Activated naive CD4-positive, alpha-beta T cell treated with anti-CD3 and anti-CD28 coated beads, Interleukin-2, amount 10 ng/mL, durations not matched to agents 7 days and 5 days (primary cell): ENCODE data around the gene LRRC49.
"Not testable (repeated sequence)": the region's sequence is repeated elsewhere in the genome, so short reads cannot be mapped to it uniquely, and the experiment has no call there.

Source experiments
- CTCF ChIA-PET: fragments of 350-600 bp; sonication (Branson Sonifier 250); formaldehyde crosslinking; loops from one replicate; lab custom pipeline; 2021; ENCODE audit warnings: antibody characterized with exemption; lab: Charles Lee
- DNase-seq: peaks from one replicate; pipeline ENCODE4 v3.0.0-alpha.2; 2020
- H3K27ac Mint-ChIP-seq: one replicate; pipeline ENCODE4 v1.8.0; 2021; ENCODE audit warnings: mild to moderate bottlenecking, moderate library complexity, mixed read lengths
- H3K27me3 Mint-ChIP-seq: one replicate; pipeline ENCODE4 v1.8.0; 2021; ENCODE audit warnings: mild to moderate bottlenecking, mixed read lengths
- H3K36me3 Mint-ChIP-seq: one replicate; pipeline ENCODE4 v1.8.0; 2021; ENCODE audit warnings: mixed read lengths
- H3K4me1 Mint-ChIP-seq: one replicate; pipeline ENCODE4 v1.8.0; 2021; ENCODE audit warnings: mixed read lengths
- H3K4me3 Mint-ChIP-seq: one replicate; pipeline ENCODE4 v1.8.0; 2021; ENCODE audit warnings: mild to moderate bottlenecking, moderate library complexity, mixed read lengths
- H3K9me3 Mint-ChIP-seq: one replicate; pipeline ENCODE4 v1.8.0; 2021; ENCODE audit warnings: mixed read lengths

LRRC49 gene

DNA sequence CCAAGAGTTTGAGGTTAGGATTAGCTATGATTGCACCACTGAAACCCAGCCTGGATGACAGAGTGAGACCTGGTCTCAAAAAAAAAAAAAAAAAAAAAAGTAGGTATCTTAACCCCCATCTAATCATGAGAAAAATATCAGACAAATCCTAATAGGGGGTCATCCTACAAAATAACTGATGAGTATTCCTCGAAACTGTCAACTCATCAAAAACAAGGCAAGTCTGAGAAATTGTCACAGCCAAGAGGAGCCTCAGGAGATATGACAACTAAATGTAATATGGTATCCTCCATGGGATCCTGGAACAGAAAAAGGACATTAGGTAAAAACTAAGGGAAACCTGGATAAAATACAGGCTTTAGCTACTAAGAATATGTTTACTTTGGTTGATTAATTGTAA, 70.6 kb downstream of the LRRC49 start:
- no peak for DNase-seq
- Mint-ChIP-seq H3K4me1 (no peaks in the 10 kb centered on the region), H3K27ac (no peak overlapping the region), H3K4me3 (no peak overlapping the region), H3K27me3 (no peaks in the 10 kb centered on the region), H3K9me3 (no peaks in the 10 kb centered on the region), H3K36me3 (no peaks in the 10 kb centered on the region)
- CTCF ChIA-PET, result no interaction called here

GRCh38 chr15:70964058-70964457, 71.4 kb downstream of the LRRC49 start:
- H3K27ac Mint-ChIP-seq, result no peak overlapping the region
- H3K4me3 Mint-ChIP-seq, result no peak overlapping the region
- H3K9me3 Mint-ChIP-seq, result no peaks in the 10 kb centered on the region
- CTCF ChIA-PET, result no interaction called here
- no peak for DNase-seq
- H3K27me3 Mint-ChIP-seq, result no peaks in the 10 kb centered on the region
- no peaks in the 10 kb centered on the region for H3K36me3 Mint-ChIP-seq
- H3K4me1 Mint-ChIP-seq, result no peaks in the 10 kb centered on the region

DNA sequence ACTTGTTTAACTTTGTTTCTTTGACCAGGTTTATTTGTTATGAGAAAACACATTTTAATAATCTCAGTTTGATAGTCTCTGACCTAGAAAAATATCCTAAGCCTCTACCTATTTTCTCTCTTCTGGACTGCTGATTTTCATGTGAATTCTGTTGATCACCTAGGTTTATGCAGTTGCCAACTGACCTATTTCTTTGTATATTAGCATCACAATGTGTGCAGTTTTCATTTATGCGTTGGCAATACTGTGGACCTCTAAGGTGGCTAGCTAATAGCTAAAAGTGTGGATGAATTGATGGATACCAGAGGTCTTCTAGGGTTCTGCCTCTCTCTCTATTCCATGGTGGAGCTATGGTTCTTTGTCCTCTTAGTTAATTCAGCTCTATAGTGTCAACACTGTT, 72.1 kb downstream of the LRRC49 start:
- H3K4me3 Mint-ChIP-seq, result no peak overlapping the region
- no peak for DNase-seq
- H3K36me3 Mint-ChIP-seq, result no peaks in the 10 kb centered on the region
- H3K4me1 Mint-ChIP-seq, result no peaks in the 10 kb centered on the region
- H3K27ac Mint-ChIP-seq, result no peak overlapping the region
- CTCF ChIA-PET, result interaction anchor here (1.3 kb wide), 1 partner anchor 139 kb away, joined by 4 read pairs; no protein-coding TSS in a partner anchor
- no peaks in the 10 kb centered on the region for H3K27me3 Mint-ChIP-seq
- H3K9me3 Mint-ChIP-seq, result no peaks in the 10 kb centered on the region

DNA sequence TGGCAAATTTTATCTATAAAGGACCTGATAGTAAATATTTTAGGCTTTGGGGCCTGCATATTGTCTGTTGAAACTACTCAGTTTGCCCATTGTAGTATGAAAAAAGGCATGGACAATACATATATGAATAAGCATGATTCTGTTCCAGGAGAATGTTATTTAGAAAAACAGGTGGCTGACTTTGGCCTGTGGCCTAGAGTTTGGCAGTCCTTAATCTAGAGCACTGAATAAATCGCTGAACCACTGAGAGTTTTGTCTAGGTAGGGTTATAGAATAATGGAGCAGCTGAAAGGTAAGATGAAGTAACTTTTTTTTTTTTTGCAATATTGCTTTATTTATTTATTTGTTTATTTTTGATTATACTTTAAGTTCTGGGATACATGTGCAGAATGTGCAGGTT, 75.0 kb downstream of the LRRC49 start:
- no peak overlapping the region for H3K27ac Mint-ChIP-seq
- H3K9me3 Mint-ChIP-seq, result no peaks in the 10 kb centered on the region
- H3K4me1 Mint-ChIP-seq, result no peaks in the 10 kb centered on the region
- DNase-seq, result no peak
- no peak overlapping the region for H3K4me3 Mint-ChIP-seq
- H3K27me3 Mint-ChIP-seq, result no peaks in the 10 kb centered on the region
- H3K36me3 Mint-ChIP-seq, result no peaks in the 10 kb centered on the region
- CTCF ChIA-PET, result no interaction called here

GRCh38 chr15:70974004-70974832, 81.6 kb downstream of the LRRC49 start:
- no peak overlapping the region for H3K4me3 Mint-ChIP-seq
- H3K4me1 Mint-ChIP-seq, result no peaks in the 10 kb centered on the region
- CTCF ChIA-PET, result interaction anchor here (0.6 kb wide), 1 partner anchor 27 kb away, joined by 3 read pairs; no protein-coding TSS in a partner anchor
- H3K27me3 Mint-ChIP-seq, result peaks cover 8% of the 10 kb centered on the region
- H3K36me3 Mint-ChIP-seq, result no peaks in the 10 kb centered on the region
- H3K27ac Mint-ChIP-seq, result no peak overlapping the region
- H3K9me3 Mint-ChIP-seq, result no peaks in the 10 kb centered on the region
- no peak for DNase-seq

DNA sequence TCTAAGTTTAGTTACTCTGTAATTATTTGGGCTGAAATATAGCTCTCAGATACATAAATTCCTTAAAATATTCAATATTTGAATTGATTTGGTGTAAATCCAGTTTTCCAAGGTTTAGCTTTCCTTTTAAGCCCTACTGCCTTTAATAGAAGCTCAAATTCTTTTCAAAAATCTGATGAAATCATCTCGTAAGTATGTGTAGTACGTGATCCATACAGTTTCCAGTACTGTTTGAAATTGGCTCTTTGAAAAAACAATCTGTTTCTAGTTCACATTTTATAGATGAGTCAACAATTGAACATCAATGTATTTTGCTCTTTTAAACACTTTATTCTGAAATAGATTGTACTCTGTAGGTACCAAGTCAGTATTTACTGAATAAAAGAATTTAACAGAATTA, 84.2 kb downstream of the LRRC49 start:
- CTCF ChIA-PET, result no interaction called here
- H3K9me3 Mint-ChIP-seq, result no peaks in the 10 kb centered on the region
- peaks cover 8% of the 10 kb centered on the region for H3K27me3 Mint-ChIP-seq
- no peaks in the 10 kb centered on the region for H3K36me3 Mint-ChIP-seq
- H3K4me3 Mint-ChIP-seq, result no peak overlapping the region
- DNase-seq, result no peak
- H3K4me1 Mint-ChIP-seq, result no peaks in the 10 kb centered on the region
- H3K27ac Mint-ChIP-seq, result no peak overlapping the region

GRCh38 chr15:70995383-70995970, 102.9 kb downstream of the LRRC49 start:
- Mint-ChIP-seq H3K27me3 (no peaks in the 10 kb centered on the region), H3K4me1 (no peaks in the 10 kb centered on the region), H3K27ac (no peak overlapping the region), H3K4me3 (no peak overlapping the region), H3K9me3 (peaks cover 5% of the 10 kb centered on the region), H3K36me3 (no peaks in the 10 kb centered on the region)
- CTCF ChIA-PET, result interaction anchor here (0.6 kb wide), 1 partner anchor 44 kb away, joined by 3 read pairs; no protein-coding TSS in a partner anchor
- DNase-seq, result no peak

GRCh38 chr15:70998319-70998718, 105.7 kb downstream of the LRRC49 start:
- no peaks in the 10 kb centered on the region for H3K4me1 Mint-ChIP-seq
- H3K4me3 Mint-ChIP-seq, result no peak overlapping the region
- DNase-seq, result no peak
- peaks cover 5% of the 10 kb centered on the region for H3K9me3 Mint-ChIP-seq
- no peak overlapping the region for H3K27ac Mint-ChIP-seq
- H3K27me3 Mint-ChIP-seq, result no peaks in the 10 kb centered on the region
- H3K36me3 Mint-ChIP-seq, result no peaks in the 10 kb centered on the region
- CTCF ChIA-PET, result no interaction called here

GRCh38 chr15:71002316-71002715, 109.7 kb downstream of the LRRC49 start:
- CTCF ChIA-PET, result no interaction called here
- H3K27me3 Mint-ChIP-seq, result no peaks in the 10 kb centered on the region

DNA sequence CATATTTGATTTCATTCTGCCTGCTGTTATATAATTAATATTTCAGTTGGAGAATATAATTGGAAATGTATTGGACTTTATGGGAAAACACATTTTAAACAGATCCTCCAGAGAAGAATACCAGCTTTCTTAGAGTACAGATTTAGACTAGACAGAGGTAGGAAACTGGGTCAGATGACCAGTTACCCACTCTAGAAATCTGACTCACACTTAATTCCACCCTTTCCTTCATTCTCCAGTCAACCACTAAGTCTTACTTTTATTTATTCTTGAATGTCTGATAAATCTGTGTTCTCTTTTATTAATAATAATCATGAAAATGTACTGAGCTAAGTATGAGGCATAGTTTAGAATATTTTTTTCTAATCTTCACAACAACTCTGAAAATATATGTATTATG, 110.7 kb downstream of the LRRC49 start:
- H3K4me3 Mint-ChIP-seq, result no peak overlapping the region
- no peaks in the 10 kb centered on the region for H3K36me3 Mint-ChIP-seq
- H3K27me3 Mint-ChIP-seq, result no peaks in the 10 kb centered on the region
- peaks cover 3% of the 10 kb centered on the region for H3K9me3 Mint-ChIP-seq
- no peak overlapping the region for H3K27ac Mint-ChIP-seq
- H3K4me1 Mint-ChIP-seq, result no peaks in the 10 kb centered on the region
- CTCF ChIA-PET, result no interaction called here
- DNase-seq, result no peak

More at GRCh38 chr15:71002316-71002715, 109.7 kb downstream of the LRRC49 start:
- no peak for DNase-seq
- Mint-ChIP-seq H3K27ac (no peak overlapping the region), H3K4me1 (no peaks in the 10 kb centered on the region), H3K9me3 (peaks cover 5% of the 10 kb centered on the region), H3K36me3 (no peaks in the 10 kb centered on the region), H3K4me3 (no peak overlapping the region)

DNA sequence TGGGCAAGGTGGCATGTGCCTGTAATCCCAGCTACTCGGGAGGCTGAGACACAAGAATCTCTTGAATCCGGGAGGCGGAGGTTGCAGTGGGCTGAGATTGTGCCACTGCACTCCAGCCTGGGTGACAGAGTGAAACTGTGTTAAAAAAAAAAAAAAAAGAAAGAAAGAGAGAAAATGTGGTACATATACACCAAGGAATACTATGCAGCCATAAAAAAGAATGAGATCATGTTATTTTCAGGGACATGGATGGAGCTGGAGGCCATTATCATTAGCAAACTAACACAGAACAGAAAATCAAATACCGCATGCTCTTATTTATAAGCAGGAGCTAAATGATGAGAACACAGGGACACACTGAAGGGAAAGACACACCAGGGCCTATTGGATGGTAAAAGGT, 111.9 kb downstream of the LRRC49 start:
- DNase-seq, H3K36me3 Mint-ChIP-seq, H3K27ac Mint-ChIP-seq, H3K4me3 Mint-ChIP-seq, H3K4me1 Mint-ChIP-seq, CTCF ChIA-PET, H3K9me3 Mint-ChIP-seq, H3K27me3 Mint-ChIP-seq: not testable (repeated sequence)

GRCh38 chr15:71005895-71006294, 113.3 kb downstream of the LRRC49 start:
- Mint-ChIP-seq H3K36me3 (no peaks in the 10 kb centered on the region), H3K4me3 (no peak overlapping the region), H3K9me3 (no peaks in the 10 kb centered on the region), H3K27me3 (peaks cover 3% of the 10 kb centered on the region), H3K4me1 (no peaks in the 10 kb centered on the region), H3K27ac (no peak overlapping the region)
- CTCF ChIA-PET, result no interaction called here
- no peak for DNase-seq

- H3K4me1 Mint-ChIP-seq, result no peaks in the 10 kb centered on the region
- DNase-seq, result no peak
- H3K27ac Mint-ChIP-seq, result no peak overlapping the region
- H3K27me3 Mint-ChIP-seq, result peaks cover 3% of the 10 kb centered on the region
- no peak overlapping the region for H3K4me3 Mint-ChIP-seq
- CTCF ChIA-PET, result no interaction called here
- H3K9me3 Mint-ChIP-seq, result no peaks in the 10 kb centered on the region
- no peaks in the 10 kb centered on the region for H3K36me3 Mint-ChIP-seq
Measured at GRCh38 chr15:71008250-71008870, 115.7 kb downstream of the LRRC49 start.

- CTCF ChIA-PET, result no interaction called here
- H3K9me3 Mint-ChIP-seq, result no peaks in the 10 kb centered on the region
- H3K4me3 Mint-ChIP-seq, result no peak overlapping the region
- H3K36me3 Mint-ChIP-seq, result no peaks in the 10 kb centered on the region
- H3K27ac Mint-ChIP-seq, result no peak overlapping the region
- H3K27me3 Mint-ChIP-seq, result peaks cover 6% of the 10 kb centered on the region
- no peaks in the 10 kb centered on the region for H3K4me1 Mint-ChIP-seq
- no peak for DNase-seq
Measured at GRCh38 chr15:71010472-71010871, 117.8 kb downstream of the LRRC49 start.
